GM19438 (cell line): Measurements from ENCODE around the gene OXLD1.
A peak's percentile ranks its signal among the peaks of the same experiment; 100 is the strongest.

Source experiments
- ATAC-seq: cut with Tn5 transposase; IDR thresholded peaks from one replicate; pipeline ENCODE4 v1.9.1; 2021; ENCODE audit warnings: low read depth; ENCODE audit not compliant: unreplicated experiment

Gene OXLD1

DNA sequence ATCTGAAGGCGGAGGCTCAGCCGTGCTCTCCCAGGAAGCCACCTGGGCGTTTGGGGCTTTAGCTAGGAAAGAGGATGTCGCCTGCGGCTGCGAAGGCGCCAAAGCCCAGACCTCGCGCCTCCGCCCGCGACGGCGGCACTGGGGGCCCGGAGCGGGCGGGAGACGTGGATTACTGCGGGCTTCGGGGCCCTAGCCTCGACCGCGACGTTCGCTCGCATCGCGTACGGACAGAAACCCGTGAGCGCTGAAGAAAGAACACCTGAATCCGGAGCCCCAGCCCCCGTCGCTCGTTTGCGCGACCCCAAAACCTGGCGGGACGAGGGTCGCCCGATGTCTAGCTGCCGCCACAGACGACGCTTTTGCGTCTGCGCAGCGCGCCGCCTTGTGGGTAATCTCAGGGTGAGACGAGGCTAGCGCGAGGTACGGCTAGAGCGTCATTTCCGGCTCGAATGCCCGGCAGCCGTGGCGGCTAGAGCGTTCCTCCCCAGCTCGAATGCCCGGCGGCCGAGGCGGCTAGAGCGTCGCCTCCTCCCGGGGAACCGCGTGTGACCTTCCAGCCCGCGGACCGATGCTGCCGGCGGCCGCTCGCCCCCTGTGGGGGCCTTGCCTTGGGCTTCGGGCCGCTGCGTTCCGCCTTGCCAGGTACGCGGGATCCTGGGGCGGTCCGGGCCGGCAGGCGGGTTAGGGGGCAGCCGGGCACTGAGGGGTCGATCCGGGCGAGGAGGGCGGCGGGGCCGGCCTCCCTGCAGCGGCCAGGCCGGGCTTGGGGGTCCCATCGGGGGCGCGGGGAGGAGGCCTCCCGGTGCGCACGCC, 36.7 kb upstream of the OXLD1 start, which contains the start of gene MRPL12:
TSS of gene MRPL12 (plus strand) at position 434 of the 813 bp plus-strand sequence. CDS start at position 569, 135 bp downstream.
- ATAC-seq = peak; percentile 79

DNA sequence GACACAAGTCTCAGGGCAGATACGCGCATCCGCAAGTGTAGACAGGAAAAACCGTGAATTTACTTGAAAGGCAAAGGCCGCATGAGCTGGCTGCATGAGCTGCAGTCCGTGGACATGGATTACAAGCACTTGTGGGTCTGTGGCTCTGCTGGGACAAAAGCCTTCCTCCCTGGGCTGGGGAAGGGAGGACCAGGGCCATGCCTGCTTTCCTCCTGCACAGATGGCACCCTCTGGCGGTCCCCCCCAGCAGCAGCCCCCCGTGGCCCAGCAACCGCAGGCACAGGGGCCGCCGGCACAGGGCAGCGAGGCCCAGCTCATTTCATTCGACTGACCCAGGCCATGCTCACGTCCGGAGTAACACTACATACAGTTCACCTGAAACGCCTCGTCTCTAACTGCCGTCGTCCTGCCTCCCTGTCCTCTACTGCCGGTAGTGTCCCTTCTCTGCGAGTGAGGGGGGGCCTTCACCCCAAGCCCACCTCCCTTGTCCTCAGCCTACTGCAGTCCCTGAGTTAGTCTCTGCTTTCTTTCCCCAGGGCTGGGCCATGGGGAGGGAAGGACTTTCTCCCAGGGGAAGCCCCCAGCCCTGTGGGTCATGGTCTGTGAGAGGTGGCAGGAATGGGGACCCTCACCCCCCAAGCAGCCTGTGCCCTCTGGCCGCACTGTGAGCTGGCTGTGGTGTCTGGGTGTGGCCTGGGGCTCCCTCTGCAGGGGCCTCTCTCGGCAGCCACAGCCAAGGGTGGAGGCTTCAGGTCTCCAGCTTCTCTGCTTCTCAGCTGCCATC, 35.1 kb upstream of the OXLD1 start:
- ATAC-seq = no peak

DNA sequence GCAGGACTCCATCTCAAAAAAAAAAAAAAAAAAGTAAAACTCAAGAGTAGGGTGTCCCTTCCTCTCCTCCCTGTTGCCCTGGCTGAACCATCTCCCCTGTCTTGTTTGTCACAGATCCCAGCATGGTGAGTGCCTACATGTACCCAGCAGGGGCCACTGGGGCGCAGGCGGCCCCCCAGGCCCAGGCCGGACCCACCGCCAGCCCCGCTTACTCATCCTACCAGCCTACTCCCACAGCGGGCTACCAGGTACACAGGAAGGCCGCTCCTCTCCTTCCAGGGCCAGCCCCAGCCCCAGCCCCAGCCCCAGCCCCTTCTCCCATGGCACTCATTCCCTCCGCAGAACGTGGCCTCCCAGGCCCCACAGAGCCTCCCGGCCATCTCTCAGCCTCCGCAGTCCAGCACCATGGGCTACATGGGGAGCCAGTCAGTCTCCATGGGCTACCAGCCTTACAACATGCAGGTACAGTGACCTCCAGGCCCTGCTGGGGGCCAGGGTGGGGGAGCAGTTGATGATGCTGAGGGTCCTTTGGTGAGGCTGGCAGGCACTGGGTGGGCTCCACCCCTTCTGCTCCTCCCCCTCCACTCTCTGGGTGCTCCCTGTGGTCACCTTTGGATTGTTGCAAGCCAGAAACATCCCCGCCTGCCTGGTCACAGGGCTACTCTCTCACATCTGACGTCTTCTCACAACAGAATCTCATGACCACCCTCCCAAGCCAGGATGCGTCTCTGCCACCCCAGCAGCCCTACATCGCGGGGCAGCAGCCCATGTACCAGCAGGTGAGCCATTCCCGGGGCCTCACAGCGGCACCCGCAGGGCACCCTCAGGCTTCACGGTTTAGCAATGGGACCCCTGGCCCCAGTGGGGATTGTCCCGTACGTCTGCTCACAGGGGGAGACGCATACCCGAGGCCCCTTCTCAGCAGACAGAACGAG, 34.2 kb upstream of the OXLD1 start:
- ATAC-seq = no peak

DNA sequence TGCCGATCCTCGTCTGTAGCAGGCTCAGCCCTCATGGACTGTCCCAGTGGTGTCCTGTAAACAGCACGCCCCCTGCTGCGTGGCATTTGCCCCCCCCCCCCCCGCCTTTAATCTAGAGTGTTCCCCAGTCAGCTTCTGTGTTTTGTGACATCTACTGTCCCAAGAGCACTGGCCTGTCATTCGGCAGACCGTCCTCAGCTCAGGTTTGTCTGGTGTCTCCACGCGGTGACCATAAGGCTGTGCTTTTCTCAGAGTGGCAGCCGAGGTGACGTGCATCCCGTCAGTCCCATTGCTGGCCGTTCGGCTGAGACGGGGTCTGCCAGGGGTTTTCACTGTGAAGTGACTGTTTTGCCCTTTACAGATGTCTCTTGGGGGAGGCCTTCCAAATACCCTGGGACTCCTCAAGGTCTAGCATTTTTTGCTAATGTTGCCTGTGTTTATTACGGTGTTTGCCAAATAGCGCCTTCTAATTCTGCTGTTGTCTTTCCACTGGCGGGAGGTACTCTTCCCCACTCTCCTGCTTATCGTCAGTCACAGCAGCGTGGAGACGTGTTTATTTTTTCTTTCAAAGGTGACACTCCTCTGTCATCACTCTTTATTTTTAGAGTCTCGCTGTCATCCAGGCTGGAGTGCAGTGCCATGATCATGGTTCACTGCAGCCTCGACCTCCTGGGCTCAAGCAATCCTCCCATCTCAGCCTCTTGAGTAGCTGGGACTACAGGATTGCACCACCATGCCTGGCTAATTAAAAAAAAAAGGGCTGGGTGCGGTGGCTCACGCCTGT, 31.0 kb upstream of the OXLD1 start:
- ATAC-seq = no peak

DNA sequence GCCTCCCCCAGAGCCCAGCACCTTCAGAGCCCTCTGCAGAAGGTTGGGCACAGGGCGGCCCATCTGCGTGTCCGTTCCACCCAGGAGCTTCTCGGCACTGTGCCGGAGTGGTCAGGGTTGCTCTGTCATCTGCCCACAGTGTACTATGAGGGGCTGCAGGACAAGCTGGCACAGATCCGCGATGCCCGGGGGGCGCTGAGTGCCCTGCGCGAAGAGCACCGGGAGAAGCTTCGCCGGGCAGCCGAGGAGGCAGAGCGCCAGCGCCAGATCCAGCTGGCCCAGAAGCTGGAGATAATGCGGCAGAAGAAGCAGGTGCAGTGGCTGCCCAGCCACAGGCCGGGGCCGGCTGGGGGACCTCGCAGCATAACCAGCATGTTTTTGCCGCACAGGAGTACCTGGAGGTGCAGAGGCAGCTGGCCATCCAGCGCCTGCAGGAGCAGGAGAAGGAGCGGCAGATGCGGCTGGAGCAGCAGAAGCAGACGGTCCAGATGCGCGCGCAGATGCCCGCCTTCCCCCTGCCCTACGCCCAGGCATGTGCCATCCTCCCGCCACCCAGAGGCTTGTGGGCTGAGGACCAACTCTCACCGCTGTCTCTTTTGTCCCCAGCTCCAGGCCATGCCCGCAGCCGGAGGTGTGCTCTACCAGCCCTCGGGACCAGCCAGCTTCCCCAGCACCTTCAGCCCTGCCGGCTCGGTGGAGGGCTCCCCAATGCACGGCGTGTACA, 30.0 kb upstream of the OXLD1 start:
- ATAC-seq = no peak

DNA sequence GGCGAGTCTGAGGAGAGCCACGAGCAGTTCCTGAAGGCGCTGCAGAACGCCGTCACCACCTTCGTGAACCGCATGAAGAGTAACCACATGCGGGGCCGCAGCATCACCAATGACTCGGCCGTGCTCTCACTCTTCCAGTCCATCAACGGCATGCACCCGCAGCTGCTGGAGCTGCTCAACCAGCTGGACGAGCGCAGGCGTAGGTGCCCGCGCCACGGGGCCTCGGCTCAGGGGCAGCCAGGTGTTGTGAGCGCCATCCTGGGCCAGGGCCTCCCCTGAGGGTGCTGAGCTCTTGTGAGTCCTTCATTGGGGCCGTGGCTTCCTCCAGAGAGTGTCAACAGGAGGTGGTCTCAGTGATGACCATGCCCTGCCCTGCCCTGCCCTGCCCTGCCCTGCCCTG, 29.4 kb upstream of the OXLD1 start:
- no peak for ATAC-seq

DNA sequence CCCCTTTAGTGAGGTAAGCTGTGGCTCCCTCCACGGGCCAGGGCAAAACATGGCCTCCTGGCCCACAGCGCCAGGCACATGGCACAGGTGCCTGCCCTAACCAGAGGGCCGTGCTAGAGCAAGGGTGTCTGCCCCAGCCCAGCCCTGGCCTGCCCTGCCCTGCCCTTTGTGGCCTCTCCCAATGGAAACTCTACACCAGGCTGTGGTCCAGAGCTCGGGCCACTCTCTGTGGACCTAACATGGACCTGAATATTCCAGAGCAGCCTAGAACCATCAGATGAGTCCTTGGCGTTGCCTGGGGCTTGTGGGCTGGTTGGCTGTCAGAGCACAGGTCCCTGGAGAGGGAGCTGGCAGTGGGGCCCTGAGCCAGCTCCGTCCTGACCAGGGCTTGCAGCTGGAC, 28.8 kb upstream of the OXLD1 start:
- ATAC-seq = no peak

DNA sequence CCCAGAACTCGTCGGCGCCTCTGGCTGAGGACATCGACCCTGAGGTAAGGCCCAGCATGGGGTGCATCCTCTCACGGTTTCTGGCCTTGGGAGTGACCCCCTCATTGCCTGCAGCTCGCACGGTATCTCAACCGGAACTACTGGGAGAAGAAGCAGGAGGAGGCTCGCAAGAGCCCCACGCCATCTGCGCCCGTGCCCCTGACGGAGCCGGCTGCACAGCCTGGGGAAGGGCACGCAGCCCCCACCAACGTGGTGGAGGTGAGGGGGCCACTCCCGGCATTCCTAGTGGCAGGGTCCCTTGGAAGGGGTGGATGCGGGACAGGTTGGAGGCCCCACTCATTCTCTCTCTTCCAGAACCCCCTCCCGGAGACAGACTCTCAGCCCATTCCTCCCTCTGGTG, 28.4 kb upstream of the OXLD1 start:
- no peak for ATAC-seq

DNA sequence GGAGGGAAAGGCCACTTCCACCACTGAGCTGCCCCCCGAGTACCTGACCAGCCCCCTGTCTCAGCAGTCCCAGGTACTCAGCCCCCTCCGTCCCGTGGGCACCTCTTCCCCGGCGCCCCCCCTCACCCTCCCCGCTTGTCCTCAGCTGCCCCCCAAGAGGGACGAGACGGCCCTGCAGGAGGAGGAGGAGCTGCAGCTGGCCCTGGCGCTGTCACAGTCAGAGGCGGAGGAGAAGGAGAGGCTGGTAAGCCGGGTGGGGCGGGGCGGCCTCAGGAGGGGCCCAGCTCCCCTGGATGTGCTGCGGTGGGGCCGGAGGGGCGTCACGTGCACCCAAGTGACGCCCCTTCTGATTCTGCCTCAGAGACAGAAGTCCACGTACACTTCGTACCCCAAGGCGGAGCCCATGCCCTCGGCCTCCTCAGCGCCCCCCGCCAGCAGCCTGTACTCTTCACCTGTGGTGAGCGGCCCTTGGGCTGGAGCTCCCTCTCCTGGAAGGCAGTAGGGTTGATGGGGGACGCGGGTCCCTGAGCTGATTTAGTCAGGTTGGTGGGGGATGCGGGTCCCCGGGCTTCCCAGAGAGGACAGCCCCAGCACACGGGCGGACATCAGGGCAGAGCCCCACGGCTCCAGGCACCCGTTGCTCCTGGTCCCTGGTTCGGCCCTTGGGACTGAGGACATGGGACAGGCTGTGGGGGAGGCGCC, 27.3 kb upstream of the OXLD1 start:
- ATAC-seq = no peak

DNA sequence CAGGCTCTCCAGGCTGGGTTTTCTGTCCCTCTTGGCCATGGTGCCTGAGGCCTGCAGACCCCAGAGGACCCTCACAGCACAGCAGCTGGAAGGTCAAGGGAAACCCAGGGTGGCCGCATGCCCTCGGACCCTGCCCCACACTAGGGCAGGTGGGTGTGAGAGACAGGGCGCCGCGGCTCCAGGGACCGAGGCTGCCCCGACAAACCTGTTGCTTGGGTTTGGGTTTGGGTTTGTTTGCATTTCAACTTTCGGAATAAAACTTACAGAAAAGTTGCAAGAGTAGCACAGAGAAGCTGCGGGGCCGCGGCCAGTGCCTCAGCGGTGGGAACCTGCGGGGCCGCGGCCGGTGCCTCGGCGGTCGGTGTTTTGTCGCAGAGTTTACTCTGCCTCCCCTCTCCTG, 25.2 kb upstream of the OXLD1 start:
- ATAC-seq = no peak

DNA sequence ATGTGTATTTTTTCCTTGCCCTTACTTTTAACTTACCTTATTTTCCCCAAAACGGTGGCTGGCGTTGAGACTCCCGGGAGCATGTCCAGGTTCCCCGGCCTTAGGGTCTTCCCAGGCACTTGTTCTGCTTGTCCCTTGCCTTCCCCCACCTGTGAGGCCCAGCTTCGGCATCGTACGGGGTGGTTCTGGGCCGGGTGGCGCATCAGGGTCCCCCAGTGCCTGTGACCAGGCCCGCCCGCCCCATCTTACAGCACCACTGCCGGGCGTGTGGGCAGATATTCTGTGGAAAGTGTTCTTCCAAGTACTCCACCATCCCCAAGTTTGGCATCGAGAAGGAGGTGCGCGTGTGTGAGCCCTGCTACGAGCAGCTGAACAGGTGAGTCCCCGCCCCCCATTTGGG, 24.8 kb upstream of the OXLD1 start:
- no peak for ATAC-seq

DNA sequence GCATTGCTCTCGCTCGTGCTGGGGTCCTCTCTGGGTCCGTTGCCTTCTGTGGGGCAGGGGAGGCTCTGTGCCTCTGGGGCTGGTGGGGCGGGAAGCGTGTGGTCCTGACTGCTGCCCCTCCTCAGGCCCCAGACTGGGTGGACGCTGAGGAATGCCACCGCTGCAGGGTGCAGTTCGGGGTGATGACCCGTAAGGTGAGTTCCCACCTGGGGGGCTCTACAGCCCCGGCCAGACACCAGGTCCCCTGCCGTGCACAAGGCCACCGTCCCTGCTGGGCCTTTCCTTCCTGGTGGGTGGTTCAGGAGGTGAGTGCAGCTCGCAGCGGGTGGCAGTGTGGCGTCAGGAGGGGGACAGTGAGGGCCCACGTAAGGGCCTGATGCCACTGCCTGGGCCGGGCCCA, 24.1 kb upstream of the OXLD1 start:
- ATAC-seq = no peak

DNA sequence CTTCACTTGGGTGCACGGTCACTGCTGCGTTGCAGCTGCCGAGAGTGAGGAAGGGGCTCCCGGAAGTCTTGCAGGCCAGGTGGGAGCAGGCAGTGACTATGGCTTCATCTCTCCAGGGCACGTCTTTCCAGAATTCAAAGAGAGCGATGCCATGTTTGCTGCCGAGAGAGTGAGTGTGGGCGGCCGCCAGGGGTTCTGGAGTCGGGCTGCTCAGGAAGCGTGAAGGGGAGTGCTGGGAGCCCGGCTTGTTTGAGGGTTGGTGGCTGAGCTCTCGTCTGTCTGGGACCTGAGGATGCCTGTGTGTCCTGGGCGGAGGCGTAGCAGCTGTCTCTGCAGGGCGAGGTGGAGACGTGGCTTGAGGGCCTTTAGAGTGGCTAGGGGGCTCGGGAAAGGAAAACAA, 23.7 kb upstream of the OXLD1 start:
- ATAC-seq = no peak

DNA sequence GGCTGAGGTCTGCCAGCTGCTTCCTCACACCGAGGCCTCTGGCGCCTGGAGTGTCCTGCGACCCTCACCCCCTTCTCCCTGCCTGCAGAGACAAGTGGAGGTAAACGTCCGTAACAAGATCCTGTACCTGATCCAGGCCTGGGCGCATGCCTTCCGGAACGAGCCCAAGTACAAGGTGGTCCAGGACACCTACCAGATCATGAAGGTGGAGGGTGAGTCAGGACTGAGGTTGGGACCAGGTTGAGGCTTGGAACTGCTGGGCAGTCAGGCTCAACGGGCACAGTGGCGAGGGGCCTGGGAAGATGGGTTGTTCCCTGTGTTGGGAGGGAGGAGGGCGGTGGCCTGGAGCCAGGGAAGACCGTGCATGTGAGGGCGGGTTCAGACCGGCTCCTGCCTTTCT, 22.2 kb upstream of the OXLD1 start:
- no peak for ATAC-seq

DNA sequence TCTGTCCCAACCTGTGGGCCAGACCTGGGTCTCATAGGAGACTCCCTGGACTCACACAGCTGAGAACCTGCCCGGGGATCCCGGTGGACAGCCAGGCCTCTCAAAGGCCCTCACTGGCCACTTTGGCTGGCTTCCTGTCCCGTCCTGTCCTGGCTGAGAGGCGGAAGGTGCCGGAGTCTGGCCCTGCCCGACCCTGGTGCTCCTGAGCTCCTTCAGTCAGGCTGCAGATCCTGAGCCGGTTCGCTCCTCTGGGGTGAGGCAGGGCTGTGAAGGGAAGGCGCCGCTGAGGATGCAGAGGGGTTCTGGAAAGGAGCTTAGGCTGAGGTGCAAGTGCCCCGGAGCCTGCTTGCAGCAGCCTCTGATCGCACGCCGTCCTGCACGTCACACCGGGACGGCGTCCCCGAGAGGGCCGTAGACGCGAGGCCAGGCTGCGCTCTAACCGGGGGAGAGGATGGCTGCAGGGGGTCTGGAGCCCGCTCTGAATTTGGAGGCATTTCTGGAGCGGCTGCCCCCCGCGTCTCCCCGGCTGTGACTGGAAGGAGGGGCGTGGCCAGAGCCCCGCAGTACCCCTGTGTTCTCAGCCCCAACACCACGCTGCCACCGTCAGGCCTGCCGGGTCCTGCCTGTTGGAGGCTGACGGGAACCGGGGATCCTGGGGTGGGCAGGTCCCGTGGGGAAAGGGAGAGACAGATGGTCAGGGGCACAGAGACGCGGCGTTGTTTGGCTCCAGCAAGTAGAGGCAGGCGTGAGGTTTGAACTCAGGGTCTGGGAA, 21.6 kb upstream of the OXLD1 start:
- no peak for ATAC-seq

DNA sequence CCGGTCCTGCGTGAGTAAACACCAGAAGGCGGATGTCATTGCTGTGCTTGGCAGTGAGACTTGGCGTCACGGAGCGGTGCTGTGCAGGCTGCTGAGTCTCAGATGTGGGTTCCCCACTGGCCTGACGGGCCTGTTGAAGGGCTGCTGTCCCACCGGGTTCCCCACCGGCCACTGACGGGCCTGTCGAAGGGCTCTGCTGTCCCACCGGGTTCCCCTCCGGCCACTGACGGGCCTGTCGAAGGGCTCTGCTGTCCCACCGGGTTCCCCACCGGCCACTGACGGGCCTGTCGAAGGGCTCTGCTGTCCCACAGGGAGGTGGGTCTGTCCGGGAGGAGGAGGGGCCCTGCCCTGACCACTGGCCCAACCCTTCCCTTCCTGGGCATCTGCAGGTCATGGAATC, 20.2 kb upstream of the OXLD1 start:
- ATAC-seq = no peak

DNA sequence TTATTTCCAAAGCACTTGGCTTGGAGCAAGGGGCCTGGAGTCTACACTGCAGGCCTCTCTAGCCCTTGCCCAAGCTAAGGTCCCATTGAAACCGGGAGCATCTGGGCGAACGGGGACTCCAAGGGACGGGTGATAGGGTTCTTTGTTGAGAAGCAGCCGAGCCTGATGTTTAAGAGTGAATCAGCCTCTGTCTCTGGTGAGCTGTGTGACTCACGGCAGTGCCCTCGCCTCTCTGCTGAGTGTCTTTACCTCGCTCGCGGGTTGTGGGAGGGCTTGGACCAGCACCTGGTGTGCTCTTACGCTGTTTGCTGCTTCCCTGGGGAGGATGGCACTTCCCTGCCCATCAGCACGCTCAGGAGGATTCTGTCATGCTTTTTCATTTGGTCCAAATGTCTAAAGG, 18.7 kb upstream of the OXLD1 start:
- ATAC-seq = no peak

DNA sequence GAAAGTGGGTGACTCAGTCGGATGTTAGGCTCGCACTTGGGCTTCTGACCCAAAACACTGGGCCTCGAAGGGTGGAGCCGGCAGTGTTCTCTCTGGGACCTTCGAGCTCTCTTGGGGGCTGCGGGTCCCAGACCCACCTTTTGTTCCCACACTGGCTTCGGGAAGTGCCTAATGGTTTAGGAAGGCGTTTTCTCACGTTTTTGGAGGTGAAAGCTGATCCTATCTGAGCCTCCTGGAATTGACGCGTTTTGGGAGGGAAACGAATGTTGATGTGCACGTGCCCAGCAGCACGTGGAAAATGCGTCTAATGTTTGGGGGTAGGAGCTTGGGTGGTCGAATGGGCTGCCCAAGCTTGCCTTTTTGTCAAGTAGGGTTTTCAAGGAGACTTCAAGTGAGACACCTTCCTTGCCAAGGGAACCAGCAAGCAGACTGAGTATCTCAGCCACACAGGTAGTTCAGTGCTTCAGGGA, 18.1 kb upstream of the OXLD1 start:
- no peak for ATAC-seq
